HG02938 (cell line): Measurements from ENCODE around the gene KY.

Experiments used
- ATAC-seq: cut with Tn5 transposase; IDR thresholded peaks from one replicate; pipeline ENCODE4 v1.9.1; 2021; ENCODE audit warnings: mild to moderate bottlenecking, moderate library complexity; ENCODE audit not compliant: unreplicated experiment

Gene KY

GRCh38 chr3:134622806-134623365 lies 27.9 kb downstream of the KY start:
- no peak for ATAC-seq

- ATAC-seq, result no peak
Observed at GRCh38 chr3:134621854-134622253, 29.0 kb downstream of the KY start.

GRCh38 chr3:134620476-134621115 lies 30.2 kb downstream of the KY start:
- ATAC-seq, result no peak

GRCh38 chr3:134619884-134620445 lies 30.9 kb downstream of the KY start:
- no peak for ATAC-seq

- ATAC-seq, result no peak
Observed at GRCh38 chr3:134619301-134619615, 31.6 kb downstream of the KY start.

- no peak for ATAC-seq
Observed at GRCh38 chr3:134618478-134619300, 32.1 kb downstream of the KY start.

GRCh38 chr3:134617608-134618477 lies 33.0 kb downstream of the KY start:
- no peak for ATAC-seq

DNA sequence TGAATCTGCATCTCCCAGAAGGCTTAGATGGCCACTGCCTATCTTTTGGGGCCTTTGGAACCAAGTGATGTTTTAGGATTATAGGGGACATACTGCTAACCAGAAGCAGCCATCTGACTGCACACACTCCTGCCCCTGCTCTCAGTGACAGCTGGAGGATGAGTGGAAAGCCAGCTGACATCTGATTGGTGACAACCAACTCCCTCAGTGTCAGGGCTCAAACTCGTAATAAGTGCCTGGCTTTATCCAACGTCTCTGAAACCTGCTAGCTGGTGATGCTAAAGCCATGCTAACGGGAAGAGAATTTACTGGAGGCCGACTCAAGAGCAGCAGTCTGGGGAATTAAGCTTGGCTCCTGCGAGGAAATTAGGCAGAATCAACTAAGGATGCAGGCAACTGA lies 35.1 kb downstream of the KY start:
- ATAC-seq, result no peak

DNA sequence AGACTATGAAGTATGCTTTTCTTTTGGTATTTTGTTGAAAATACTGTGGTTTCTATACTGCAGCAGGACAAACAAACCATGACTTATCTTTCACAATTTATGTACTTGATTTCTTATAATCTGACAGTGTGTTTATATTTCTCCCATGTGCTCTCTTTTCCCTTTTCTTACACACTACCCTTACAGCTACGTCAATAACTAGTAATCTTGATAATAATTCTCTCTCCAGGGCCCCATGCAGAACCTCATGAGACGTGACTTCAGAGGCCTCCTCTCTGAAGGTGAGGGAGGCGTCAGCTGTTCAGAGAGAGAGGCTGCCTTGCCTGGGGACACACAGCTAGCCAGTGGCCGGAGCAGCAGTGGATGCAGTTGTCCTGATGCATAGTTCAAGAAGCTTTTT lies 35.9 kb downstream of the KY start:
- ATAC-seq, result no peak

GRCh38 chr3:134613006-134613520 lies 37.8 kb downstream of the KY start:
- no peak for ATAC-seq

DNA sequence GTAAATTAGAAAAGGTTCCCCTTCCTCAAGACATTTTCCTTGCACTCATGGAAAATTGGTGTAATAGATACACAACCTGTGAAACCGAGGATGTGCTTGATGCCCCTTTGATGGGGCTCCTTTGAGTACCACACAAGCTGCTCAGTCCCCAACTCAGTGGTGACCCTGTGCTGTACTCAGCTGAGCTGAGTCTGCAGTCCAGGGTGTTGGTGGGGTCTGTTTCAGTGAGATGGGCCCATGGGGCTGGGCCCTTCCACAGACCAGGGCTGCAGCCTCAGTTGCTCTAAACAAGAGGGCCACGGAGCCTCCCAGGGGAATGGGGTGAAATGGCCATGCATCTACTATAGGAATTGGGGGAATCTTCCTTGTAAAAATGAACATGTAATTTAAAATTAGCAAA lies 39.3 kb downstream of the KY start:
- no peak for ATAC-seq

DNA sequence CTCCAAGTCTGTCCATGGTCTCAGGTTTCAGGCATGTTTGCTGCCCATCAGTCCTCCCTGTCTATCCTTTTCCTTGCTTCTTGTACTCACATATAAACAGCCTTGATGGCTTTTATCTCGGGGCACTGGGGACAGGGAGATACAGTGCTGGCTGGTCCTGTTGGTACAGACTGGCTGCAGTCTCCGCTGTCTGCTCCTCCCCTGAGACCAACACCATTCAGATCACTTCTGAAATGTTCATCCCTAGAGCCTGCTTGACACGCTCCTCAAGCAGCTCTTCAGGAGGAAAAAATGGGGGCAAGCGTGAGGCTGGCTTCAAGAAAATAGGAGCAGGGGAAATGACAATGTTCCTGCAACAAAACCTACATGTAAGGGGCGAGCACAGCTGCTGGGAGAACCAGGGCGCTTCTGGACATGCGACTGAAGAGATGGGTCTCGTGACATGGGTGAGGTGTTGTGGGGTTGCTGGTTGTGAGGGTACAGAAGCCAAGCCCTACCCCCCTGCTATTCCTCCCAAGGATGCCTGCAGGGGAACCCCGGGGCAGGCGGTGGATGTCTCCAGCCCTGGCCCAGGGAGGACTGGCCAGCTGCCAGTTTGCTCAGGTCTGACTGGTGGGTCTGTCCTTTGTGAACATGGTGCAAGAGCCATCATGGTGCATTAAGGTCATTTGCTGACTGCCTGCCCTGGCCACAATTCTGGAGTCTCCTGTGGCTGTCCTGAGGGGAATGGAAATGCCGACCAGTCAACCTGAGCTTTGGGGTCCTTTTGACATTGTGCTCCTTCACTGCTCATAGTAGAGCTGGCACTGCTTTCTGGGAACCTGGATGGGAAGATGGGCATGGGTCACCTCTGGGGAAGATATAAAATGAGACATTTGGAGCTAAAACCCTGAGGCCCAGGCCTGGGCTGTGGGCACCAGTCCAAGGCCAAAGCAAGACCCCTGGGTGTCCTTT lies 40.1 kb downstream of the KY start:
- no peak for ATAC-seq

DNA sequence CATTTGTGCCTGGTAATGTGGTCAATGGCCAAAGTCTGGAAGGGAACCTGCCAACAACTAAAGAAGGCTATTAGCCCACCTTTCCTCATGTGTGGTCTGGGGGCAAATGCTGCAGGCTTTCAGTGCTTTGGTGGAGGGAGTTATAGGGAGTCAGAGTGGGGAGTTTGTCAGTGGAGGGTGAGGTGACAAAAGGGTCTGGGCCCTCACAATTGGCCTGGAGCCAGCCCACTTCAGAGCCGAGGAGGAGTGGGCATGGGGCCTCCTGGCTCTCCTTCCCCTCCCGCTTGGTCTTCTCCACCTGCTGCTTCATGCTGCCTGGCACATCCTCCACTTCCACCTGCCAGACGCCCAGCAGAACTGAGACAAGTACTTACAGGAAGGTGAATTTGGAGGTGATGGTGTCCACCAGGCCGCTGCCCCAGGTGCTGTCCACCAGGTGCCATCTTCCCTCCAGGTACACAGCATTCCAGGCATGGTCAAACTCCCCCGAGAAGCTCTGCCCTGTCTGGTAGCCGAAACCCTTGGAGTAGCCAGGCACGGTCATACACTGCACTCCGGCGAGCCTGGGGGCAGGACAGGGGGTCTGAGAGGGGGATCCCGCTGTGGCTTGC lies 40.9 kb downstream of the KY start:
- no peak for ATAC-seq

DNA sequence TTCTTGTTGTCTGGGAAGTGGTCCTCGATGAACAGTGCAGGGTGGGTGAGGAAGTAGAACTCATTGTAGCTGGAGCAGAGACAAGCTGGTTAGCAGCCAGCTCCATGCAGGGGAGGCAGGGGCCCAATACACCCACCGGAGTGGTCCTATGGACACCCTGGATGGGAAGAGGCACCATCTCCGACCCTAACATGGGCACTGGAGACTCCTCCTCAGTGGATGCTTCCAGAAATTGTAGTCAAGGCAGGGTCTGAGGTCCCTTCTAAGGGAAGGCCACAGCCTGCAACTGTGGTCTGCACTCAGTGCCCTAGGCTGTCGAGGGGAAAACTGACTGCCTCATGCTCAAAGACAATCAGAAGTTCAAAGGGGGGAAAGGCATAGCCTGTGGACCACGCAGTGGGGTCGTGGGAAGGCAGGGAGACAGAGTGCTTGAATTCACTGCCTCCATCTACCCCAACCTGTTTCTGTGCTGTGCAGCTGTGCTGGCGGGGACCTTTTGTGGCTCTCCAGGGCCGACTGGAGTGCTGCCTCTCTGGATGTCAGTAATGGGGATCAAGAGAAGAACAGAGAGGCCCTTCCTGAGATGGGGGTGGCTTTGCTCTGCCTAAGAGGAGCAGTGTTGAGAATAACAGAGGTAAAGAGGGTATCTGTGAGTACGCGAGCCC lies 41.9 kb downstream of the KY start:
- no peak for ATAC-seq

DNA sequence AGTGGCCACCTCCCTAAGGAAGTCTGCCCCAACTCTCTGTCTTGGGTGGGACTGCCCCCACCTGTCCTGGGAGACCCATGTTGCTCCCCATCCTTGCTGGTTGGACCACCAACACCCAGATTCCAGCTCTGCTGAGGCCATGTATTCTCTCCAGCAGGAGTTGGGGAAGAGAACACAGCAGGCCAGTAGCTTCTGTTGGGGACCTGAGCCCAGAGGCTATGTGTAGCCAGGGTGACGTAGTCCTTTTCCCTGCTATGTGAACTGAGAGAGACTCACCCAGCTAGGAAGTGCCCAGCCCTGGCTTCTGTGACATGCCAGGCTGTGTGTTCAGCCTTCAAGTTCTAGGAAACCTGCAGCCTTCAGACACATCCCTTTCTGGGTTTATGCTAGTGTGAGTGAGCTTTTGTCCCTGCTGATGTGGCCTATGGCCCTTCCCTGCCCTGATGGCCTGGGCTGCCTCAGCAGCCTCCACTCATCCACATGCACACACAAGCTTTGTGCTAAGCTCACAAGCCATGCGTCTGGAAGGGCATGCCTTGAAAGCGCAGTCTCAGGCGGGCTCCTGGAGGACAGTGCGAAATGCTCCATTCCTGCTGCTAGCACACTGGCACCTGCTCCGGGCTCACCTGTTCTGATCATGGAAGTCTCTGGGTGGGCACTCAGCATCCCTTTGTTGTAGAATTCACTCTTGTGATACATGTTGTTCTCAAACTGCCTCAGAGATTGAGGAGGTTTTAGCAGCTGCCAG lies 42.6 kb downstream of the KY start:
- ATAC-seq, result no peak

DNA sequence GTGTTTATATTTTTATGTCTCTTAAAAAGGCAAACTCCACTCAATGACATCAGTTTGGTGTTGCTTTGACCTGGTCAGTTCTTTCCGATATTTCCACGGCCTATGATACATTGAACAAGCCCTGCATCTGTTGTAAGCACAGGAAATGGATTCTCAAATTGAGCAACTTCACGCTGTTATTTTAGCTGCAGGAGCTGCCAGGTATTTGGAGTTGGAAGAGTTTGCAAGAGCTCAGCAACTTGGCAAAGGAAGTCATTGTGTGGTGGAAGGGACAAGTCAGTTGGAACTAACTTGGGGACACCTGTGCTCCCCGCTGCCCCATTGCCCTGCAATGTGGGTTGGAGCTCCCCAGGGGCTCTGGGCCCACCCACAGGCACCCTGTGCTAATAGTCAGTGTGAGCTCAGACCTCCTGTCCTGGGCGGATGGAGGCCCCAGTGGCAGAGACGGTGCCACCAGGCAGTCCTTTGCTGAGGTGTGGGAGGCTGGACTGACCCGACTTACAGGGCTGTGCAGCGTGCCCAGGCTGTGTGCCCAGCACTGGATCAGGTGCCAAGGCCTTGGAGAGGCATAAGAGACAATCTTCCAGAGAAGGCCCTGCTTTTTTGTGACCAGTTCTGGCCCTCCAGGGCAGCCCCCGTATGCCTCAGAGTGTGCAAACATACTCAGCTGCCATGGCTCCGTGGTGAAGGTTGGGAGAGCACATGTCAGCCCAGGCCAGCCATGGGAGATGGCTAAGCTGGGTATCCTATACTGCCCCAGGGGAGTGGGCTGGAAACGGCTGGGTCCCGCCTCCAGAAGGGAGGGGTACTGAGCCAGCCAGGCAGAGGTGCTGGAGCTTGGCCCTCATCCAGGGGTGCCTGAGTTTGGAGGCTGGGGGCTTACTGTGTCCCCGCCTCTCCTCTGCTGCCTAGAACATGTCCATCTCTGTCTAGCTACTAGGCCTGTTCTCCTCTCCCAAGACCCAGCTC lies 43.5 kb downstream of the KY start:
- ATAC-seq, result no peak
